K562 (cell line): ENCODE measurements around the gene KLK8. TPM values are rescaled to one million over a fixed set of nuclear protein-coding genes. Genes with fewer than 3 reads are reported as not detected.

Experiments
- ATF4 ChIP-seq: fragments of 450-650 bp; formaldehyde crosslinking; IDR thresholded peaks from 2 replicates; pipeline ENCODE4 v1.4.0; 2022; ENCODE audit warnings: mild to moderate bottlenecking, moderate library complexity
- KDM2B ChIP-seq: fragments of 250-450 bp; sonication (Bioruptor Pico); IDR thresholded peaks from 2 replicates; pipeline ENCODE4 v1.8.0; 2021; ENCODE audit warnings: mild to moderate bottlenecking, moderate library complexity
- L3MBTL2 ChIP-seq: fragments of 450-650 bp; IDR thresholded peaks from 2 replicates; pipeline ENCODE4 v1.6.1; 2016; ENCODE audit warnings: mild to moderate bottlenecking, moderate library complexity
- NR2C1 ChIP-seq, 2 experiments: fragments of 450-650 bp; IDR thresholded peaks; 2 replicates each; pipeline ENCODE4 v1.6.1; 2017; ENCODE audit warnings: mild to moderate bottlenecking in 2 of 2, antibody characterized with exemption in 1 of 2, inconsistent platforms in 1 of 2, missing compliant biosample characterization in 1 of 2, missing genetic modification characterization in 1 of 2
- NR2F6 ChIP-seq: fragments of 450-650 bp; formaldehyde crosslinking; IDR thresholded peaks from 2 replicates; pipeline ENCODE4 v1.4.0; 2020; ENCODE audit warnings: mild to moderate bottlenecking
- RAD51 ChIP-seq: fragments of 450-650 bp; IDR thresholded peaks from 2 replicates; pipeline ENCODE4 v1.7.1; 2016; ENCODE audit warnings: low read depth, mild to moderate bottlenecking, borderline replicate concordance
- REST ChIP-seq, 2 experiments: fragments of 450-650 bp; formaldehyde crosslinking in 1 of 2; IDR thresholded peaks; 2 replicates each; pipeline versions ENCODE4 v1.4.0 to v1.6.1; 2014 to 2020; ENCODE audit warnings: mild to moderate bottlenecking in 2 of 2, borderline replicate concordance in 1 of 2, low read depth in 1 of 2
- RNF2 ChIP-seq: sonication (generic); IDR thresholded peaks from 2 replicates; pipeline ENCODE4 v1.6.1; 2016
- SIN3A ChIP-seq, 2 experiments: fragments of 150-350 bp in 1 of 2; IDR thresholded peaks; 2 replicates each; pipeline ENCODE4 v1.6.1; 2011 to 2016; ENCODE audit warnings: borderline replicate concordance in 2 of 2, low read depth in 2 of 2, low read length in 2 of 2, mild to moderate bottlenecking in 2 of 2, moderate library complexity in 2 of 2; ENCODE audit not compliant: control insufficient read depth in 1 of 2
- polyA plus RNA-seq, 8 experiments: library from polyadenylated mRNA; depleted of rRNA in 4 of 8; stranded (reverse) in 5 of 8; unstranded in 3 of 8; fragments of >200 nt; fragmentation: Nextera tagmentation in 2 of 8; fragmentation: Illumina TruSeq in 1 of 8; extraction: Ambion mirVana in 2 of 8; extraction: Trizol in 1 of 8; gene quantifications; 2 replicates each; pipeline versions ENCODE4 v1.2.1 to v1.2.3, GENCODE V29; 2011 to 2014; ENCODE audit warnings: inconsistent platforms in 1 of 8, missing spikeins in 1 of 8
- total RNA-seq, 7 experiments: library from RNA; depleted of rRNA in 6 of 7; stranded (reverse); fragments of >200 nt in 6 of 7; fragmentation: Illumina TruSeq in 2 of 7; extraction: Trizol in 2 of 7; gene quantifications; 2 replicates each; pipeline versions ENCODE4 v1.2.1 to v1.2.3, GENCODE V29; 2011 to 2021; ENCODE audit warnings: low replicate concordance in 1 of 7
- TF ChIP-seq, protein P1 (sequence below): fragments of 450-650 bp; IDR thresholded peaks from 2 replicates; pipeline ENCODE4 v1.6.1; 2017; ENCODE audit warnings: mild to moderate bottlenecking, moderate library complexity
- TF ChIP-seq, protein P2 (sequence below): fragments of 250-450 bp; sonication (Bioruptor Pico); IDR thresholded peaks from 2 replicates; pipeline ENCODE4 v1.4.0; 2020

KLK8 gene
- total and polyA plus RNA-seq, 9 of the 15 experiments (the other 6 are each of a cell fraction or from before 2014, with no cell fraction given), result 0.37 to 1.7 (median 0.76) TPM

GRCh38 chr19:51000981-51001380 is 423 bp downstream of the KLK8 start (continued):
- peak; percentile 12; the same call in 1 of the 2 replicates for TF ChIP-seq REST (IDR thresholded peaks at IDR 0.05; ENCODE audit: borderline replicate concordance)
- no peak for TF ChIP-seq REST (CRISPR knock-in tag; IDR thresholded peaks at IDR 0.05; ENCODE audit: low read depth)
- TF ChIP-seq, protein P1, sequence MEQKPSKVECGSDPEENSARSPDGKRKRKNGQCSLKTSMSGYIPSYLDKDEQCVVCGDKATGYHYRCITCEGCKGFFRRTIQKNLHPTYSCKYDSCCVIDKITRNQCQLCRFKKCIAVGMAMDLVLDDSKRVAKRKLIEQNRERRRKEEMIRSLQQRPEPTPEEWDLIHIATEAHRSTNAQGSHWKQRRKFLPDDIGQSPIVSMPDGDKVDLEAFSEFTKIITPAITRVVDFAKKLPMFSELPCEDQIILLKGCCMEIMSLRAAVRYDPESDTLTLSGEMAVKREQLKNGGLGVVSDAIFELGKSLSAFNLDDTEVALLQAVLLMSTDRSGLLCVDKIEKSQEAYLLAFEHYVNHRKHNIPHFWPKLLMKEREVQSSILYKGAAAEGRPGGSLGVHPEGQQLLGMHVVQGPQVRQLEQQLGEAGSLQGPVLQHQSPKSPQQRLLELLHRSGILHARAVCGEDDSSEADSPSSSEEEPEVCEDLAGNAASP, result no peak
- no peak for TF ChIP-seq ATF4 (CRISPR knock-in tag)
- TF ChIP-seq NR2F6 (CRISPR knock-in tag), result no peak
- no peak for TF ChIP-seq RAD51
- TF ChIP-seq, protein P2, sequence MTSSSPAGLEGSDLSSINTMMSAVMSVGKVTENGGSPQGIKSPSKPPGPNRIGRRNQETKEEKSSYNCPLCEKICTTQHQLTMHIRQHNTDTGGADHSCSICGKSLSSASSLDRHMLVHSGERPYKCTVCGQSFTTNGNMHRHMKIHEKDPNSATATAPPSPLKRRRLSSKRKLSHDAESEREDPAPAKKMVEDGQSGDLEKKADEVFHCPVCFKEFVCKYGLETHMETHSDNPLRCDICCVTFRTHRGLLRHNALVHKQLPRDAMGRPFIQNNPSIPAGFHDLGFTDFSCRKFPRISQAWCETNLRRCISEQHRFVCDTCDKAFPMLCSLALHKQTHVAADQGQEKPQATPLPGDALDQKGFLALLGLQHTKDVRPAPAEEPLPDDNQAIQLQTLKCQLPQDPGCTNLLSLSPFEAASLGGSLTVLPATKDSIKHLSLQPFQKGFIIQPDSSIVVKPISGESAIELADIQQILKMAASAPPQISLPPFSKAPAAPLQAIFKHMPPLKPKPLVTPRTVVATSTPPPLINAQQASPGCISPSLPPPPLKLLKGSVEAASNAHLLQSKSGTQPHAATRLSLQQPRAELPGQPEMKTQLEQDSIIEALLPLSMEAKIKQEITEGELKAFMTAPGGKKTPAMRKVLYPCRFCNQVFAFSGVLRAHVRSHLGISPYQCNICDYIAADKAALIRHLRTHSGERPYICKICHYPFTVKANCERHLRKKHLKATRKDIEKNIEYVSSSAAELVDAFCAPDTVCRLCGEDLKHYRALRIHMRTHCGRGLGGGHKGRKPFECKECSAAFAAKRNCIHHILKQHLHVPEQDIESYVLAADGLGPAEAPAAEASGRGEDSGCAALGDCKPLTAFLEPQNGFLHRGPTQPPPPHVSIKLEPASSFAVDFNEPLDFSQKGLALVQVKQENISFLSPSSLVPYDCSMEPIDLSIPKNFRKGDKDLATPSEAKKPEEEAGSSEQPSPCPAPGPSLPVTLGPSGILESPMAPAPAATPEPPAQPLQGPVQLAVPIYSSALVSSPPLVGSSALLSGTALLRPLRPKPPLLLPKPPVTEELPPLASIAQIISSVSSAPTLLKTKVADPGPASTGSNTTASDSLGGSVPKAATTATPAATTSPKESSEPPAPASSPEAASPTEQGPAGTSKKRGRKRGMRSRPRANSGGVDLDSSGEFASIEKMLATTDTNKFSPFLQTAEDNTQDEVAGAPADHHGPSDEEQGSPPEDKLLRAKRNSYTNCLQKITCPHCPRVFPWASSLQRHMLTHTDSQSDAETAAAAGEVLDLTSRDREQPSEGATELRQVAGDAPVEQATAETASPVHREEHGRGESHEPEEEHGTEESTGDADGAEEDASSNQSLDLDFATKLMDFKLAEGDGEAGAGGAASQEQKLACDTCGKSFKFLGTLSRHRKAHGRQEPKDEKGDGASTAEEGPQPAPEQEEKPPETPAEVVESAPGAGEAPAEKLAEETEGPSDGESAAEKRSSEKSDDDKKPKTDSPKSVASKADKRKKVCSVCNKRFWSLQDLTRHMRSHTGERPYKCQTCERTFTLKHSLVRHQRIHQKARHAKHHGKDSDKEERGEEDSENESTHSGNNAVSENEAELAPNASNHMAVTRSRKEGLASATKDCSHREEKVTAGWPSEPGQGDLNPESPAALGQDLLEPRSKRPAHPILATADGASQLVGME (CRISPR knock-in tag), result no peak
- no peak for TF ChIP-seq KDM2B
- no peak for TF ChIP-seq NR2C1 (IDR thresholded peaks at IDR 0.05)
- no peak for TF ChIP-seq NR2C1 (tag; IDR thresholded peaks at IDR 0.05)
- no peak for TF ChIP-seq RNF2
- no peak for TF ChIP-seq SIN3A (IDR thresholded peaks at IDR 0.05; ENCODE audit: borderline replicate concordance in 2 of 2, control insufficient read depth in 1 of 2, low read depth in 2 of 2, low read length in 2 of 2)
- TF ChIP-seq L3MBTL2, result peak; percentile 58
